ENCODE data around the gene TXNDC11. TPM values are rescaled to one million over a fixed set of nuclear protein-coding genes. Genes with fewer than 3 reads are reported as not detected.

Gene TXNDC11
- total and polyA plus RNA-seq, 2 donors (not counting 3 experiments of a cell fraction or from before 2014, with no cell fraction given): 42.5 to 66.0 TPM

- no peak overlapping the region for H3K9ac ChIP-seq (replicated peaks; ENCODE audit: extremely low read depth, insufficient read depth, low read length)
- intact Hi-C loops (cut with micrococcal nuclease): no loop called here
- H3K9me1 ChIP-seq (replicated peaks; ENCODE audit: control insufficient read depth, extremely low read depth, insufficient read depth, low read length): no peaks in the 10 kb centered on the region
- ChIA-PET POLR2A (no interaction called here), CTCF (interaction anchor here (1.5 to 3.4 kb wide), 2 partner anchors 13 to 270 kb away, joined by 6 to 11 read pairs; no protein-coding TSS in a partner anchor)
- BruUV-seq (replicated peaks): no TSS peak
- FAIRE-seq (no peak), DNase-seq (ENCODE audit: low read depth, low spot score) (no peak)
- H3K9me3 ChIP-seq (replicated peaks; ENCODE audit: control insufficient read depth, insufficient read depth, low read length): no peaks in the 10 kb centered on the region
- H4K20me1 ChIP-seq (replicated peaks; ENCODE audit: control insufficient read depth, extremely low read depth, insufficient read depth, low read length): no peaks in the 10 kb centered on the region
- no peak overlapping the region for H3K4me2 ChIP-seq (ENCODE audit: insufficient read depth, low read length)
- H2AFZ ChIP-seq (ENCODE audit: low read depth, low read length): no peak overlapping the region
- dilution Hi-C loops (cut with MboI; ENCODE audit: extremely low pct_ligation_motif_present, low sequenced_read_pairs): no loop called here
- peaks cover 12% of the 10 kb centered on the region for H3K4me1 ChIP-seq (ENCODE audit: control insufficient read depth, extremely low read depth, insufficient read depth, low read length)
- no peaks in the 10 kb centered on the region for H3K79me2 ChIP-seq (ENCODE audit: control insufficient read depth, insufficient read depth, low read length)
- H3K27me3 ChIP-seq (ENCODE audit: control insufficient read depth in 2 of 2, insufficient read depth in 2 of 2, low read length in 2 of 2): no peaks in the 10 kb centered on the region
- TF ChIP-seq, protein P1, sequence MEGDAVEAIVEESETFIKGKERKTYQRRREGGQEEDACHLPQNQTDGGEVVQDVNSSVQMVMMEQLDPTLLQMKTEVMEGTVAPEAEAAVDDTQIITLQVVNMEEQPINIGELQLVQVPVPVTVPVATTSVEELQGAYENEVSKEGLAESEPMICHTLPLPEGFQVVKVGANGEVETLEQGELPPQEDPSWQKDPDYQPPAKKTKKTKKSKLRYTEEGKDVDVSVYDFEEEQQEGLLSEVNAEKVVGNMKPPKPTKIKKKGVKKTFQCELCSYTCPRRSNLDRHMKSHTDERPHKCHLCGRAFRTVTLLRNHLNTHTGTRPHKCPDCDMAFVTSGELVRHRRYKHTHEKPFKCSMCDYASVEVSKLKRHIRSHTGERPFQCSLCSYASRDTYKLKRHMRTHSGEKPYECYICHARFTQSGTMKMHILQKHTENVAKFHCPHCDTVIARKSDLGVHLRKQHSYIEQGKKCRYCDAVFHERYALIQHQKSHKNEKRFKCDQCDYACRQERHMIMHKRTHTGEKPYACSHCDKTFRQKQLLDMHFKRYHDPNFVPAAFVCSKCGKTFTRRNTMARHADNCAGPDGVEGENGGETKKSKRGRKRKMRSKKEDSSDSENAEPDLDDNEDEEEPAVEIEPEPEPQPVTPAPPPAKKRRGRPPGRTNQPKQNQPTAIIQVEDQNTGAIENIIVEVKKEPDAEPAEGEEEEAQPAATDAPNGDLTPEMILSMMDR (IDR thresholded peaks at IDR 0.05; ENCODE audit: extremely low read depth in 1 of 2, insufficient read depth in 1 of 2, low read depth in 1 of 2, low read length in 2 of 2): no peak
- TF ChIP-seq MYC (IDR thresholded peaks at IDR 0.05; ENCODE audit: low read depth, low read length) (no peak), EZH2 (IDR thresholded peaks at IDR 0.05; ENCODE audit: borderline replicate concordance, low read depth, low read length, severe bottlenecking) (no peak), GATA2 (IDR thresholded peaks at IDR 0.05; ENCODE audit: insufficient read depth, insufficient read length, low read depth, low read length) (no peak), JUN (IDR thresholded peaks at IDR 0.05; ENCODE audit: borderline replicate concordance, insufficient read depth, insufficient read length, low read depth) (no peak), POLR2A (IDR thresholded peaks at IDR 0.05; ENCODE audit: low read depth, low read length) (no peak), POLR2AphosphoS5 (IDR thresholded peaks at IDR 0.05; ENCODE audit: insufficient read depth, low read depth, low read length) (no peak), FOS (IDR thresholded peaks at IDR 0.05; ENCODE audit: borderline replicate concordance, insufficient read depth, low read length) (no peak)
- TF ChIP-seq, protein P2, sequence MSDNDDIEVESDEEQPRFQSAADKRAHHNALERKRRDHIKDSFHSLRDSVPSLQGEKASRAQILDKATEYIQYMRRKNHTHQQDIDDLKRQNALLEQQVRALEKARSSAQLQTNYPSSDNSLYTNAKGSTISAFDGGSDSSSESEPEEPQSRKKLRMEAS (IDR thresholded peaks at IDR 0.05; ENCODE audit: insufficient read depth, insufficient read length): no peak
- peaks cover 8 to 34% of the 10 kb centered on the region in 2 experiments for H3K36me3 ChIP-seq (ENCODE audit: control insufficient read depth in 2 of 2, extremely low read depth in 1 of 2, insufficient read depth in 2 of 2, low read length in 2 of 2)
- H3K4me3 ChIP-seq (replicated peaks in 1 of 3; ENCODE audit: insufficient read depth in 1 of 3, low read depth in 1 of 3, low read length in 3 of 3): no peak overlapping the region
- H3K27ac ChIP-seq (ENCODE audit: insufficient read depth, low read depth, low read length): no peak overlapping the region
These were observed 65.2 kb downstream of the TXNDC11 start for GRCh38 chr16:11677451-11677951.

All from endothelial cell of umbilical vein (primary cell).